SJCRH30 (cell line): ENCODE results near the gene LHFPL6. TPM values are rescaled to one million over a fixed set of nuclear protein-coding genes. Genes with fewer than 3 reads are reported as not detected.

ENCODE experiments used
- DNase-seq, 2 experiments: peaks; one replicate each; pipeline ENCODE4 v3.0.0-alpha.2; 2015 to 2020
- H3K27ac ChIP-seq: fragments of 250-450 bp; sonication (Bioruptor Pico); 2 replicates; pipeline ENCODE4 v1.5.1; 2020; ENCODE audit warnings: mild to moderate bottlenecking, moderate library complexity
- H3K27me3 ChIP-seq: fragments of 250-450 bp; sonication (Bioruptor Pico); 2 replicates; pipeline ENCODE4 v1.5.1; 2020; ENCODE audit warnings: mild to moderate bottlenecking, moderate library complexity
- H3K36me3 ChIP-seq: fragments of 250-450 bp; sonication (Bioruptor Pico); 2 replicates; pipeline ENCODE4 v1.5.1; 2020; ENCODE audit warnings: mild to moderate bottlenecking, moderate library complexity
- H3K4me1 ChIP-seq: fragments of 250-450 bp; sonication (Bioruptor Pico); 2 replicates; pipeline ENCODE4 v1.5.1; 2020; ENCODE audit warnings: mild to moderate bottlenecking, moderate library complexity
- H3K4me3 ChIP-seq: fragments of 250-450 bp; sonication (Bioruptor Pico); 2 replicates; pipeline ENCODE4 v1.5.1; 2020; ENCODE audit warnings: mild to moderate bottlenecking, moderate library complexity
- H3K9me3 ChIP-seq: fragments of 250-450 bp; sonication (Bioruptor Pico); replicated peaks from 2 replicates; pipeline ENCODE4 v1.5.1; 2020; ENCODE audit warnings: mild to moderate bottlenecking, moderate library complexity
- total RNA-seq: library from RNA; depleted of rRNA; stranded (reverse); fragments of >200 nt; shearing (Covaris generic); gene quantifications from 2 replicates; pipeline ENCODE4 v1.2.3, GENCODE V29; 2014

Gene LHFPL6
- total RNA-seq, 1 experiment from 2014 or later, result 35.6 TPM

DNA sequence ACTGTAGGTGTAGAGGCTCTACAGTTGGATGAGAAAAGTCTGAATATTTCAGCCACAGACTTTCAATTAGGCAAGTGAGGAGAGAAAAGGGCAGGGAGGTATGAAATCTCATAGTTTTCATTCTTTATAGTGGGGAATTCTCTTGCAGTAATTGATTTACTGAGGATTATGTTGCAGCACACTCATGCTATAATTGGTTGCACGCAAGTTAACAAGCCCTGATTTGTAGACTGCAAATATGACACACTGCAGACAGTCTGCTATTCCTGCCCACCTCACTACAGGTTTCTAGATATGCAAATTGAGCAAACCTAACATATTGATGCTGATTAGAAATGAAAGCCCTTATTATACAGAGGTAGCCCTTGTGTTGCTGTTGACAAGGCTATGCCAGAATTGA lies 139.4 kb downstream of the LHFPL6 start:
- Histone ChIP-seq H3K27ac (no peak overlapping the region), H3K4me3 (no peak overlapping the region), H3K9me3 (no peaks in the 10 kb centered on the region), H3K36me3 (no peaks in the 10 kb centered on the region), H3K4me1 (no peaks in the 10 kb centered on the region), H3K27me3 (no peaks in the 10 kb centered on the region)
- no peak for DNase-seq

DNA sequence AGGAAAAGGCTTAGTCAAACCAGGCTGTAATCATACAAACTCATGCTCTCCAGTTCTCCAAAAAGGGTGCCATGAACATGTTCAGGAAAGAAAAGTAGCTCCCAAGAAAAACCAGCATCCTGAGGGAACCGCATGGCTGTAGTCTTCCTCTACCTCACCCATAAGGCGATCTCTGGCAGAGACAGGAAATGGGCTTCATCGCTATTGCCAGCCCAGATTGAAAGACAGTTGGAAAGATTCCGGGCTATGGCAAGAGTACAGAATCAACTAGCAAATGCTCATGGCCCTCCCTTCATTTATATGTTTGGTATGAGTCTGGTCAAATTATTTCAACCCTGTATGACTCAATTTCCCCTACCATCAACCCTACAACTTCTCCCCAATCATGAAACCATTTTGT lies 140.1 kb downstream of the LHFPL6 start:
- Histone ChIP-seq H3K27ac (no peak overlapping the region), H3K27me3 (no peaks in the 10 kb centered on the region), H3K4me1 (no peaks in the 10 kb centered on the region), H3K4me3 (no peak overlapping the region), H3K9me3 (no peaks in the 10 kb centered on the region), H3K36me3 (no peaks in the 10 kb centered on the region)
- DNase-seq, result no peak

DNA sequence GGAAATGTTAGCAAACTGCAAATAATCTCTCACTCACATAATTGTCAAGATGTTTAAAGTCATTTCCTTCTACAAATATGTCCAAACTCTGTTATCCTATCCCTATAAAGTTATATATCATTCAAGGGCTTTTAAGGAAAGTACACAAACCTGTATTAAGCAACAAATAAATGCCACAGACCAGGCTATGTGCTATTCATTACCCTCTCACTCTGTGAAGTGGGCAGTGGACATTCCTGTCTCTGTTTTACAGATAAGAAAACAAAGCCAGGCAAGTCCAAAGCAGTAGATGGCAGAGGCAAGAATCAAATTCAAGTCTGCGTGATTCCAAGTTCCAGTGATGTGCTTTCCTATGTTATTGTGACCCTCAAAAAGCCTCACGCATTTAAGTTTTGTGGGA lies 140.6 kb downstream of the LHFPL6 start:
- Histone ChIP-seq H3K27me3 (no peaks in the 10 kb centered on the region), H3K4me1 (no peaks in the 10 kb centered on the region), H3K4me3 (no peak overlapping the region), H3K9me3 (no peaks in the 10 kb centered on the region), H3K27ac (no peak overlapping the region), H3K36me3 (no peaks in the 10 kb centered on the region)
- no peak for DNase-seq

DNA sequence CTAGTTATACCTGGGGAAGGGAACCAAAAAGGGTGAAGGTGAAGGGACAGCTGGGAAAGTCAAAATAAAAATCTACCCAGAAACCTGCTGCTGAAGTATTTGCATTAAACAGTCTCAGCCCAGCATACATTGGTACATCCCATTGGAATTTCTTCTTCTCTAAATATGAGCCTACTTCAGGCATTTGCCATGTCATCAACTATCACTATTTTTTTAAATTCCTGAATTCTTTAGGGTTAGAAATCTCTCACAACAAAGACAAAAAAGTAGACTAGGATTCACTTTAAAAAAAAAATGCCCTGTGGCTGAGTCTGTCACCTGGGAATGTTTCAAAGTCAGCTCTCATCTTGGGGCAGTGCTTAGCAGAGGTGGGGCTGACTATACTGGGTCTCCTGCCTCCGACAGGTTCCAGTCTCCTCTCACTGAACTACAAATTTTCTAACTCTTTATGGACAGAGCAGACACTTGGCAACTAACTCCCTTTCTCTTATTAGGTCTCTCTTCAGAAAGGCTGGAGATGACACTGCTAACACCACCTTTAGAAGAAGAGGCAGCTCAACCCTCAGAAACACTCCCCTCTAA lies 141.2 kb downstream of the LHFPL6 start:
- no peak overlapping the region for H3K27ac ChIP-seq
- no peak for DNase-seq
- no peaks in the 10 kb centered on the region for H3K9me3 ChIP-seq
- no peaks in the 10 kb centered on the region for H3K4me1 ChIP-seq
- H3K36me3 ChIP-seq, result no peaks in the 10 kb centered on the region
- no peak overlapping the region for H3K4me3 ChIP-seq
- H3K27me3 ChIP-seq, result no peaks in the 10 kb centered on the region

DNA sequence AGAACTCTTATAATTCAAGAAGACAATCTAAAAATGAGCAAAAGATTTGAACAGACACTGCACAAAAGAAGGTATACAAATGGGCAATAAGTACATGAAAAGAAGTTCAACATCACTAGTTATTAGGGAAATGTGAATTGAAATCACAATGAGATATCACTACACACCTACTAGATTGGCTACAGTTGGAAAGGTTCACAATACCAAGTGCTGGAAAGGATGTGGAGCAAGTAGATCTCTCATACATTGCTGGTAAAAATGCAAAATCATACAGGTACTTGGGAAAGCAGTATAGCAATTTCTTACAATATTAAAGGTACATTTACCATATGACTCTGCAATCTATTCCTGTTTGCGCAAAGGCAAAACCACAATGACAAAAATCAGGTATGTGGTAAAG lies 145.7 kb downstream of the LHFPL6 start:
- no peaks in the 10 kb centered on the region for H3K36me3 ChIP-seq
- no peaks in the 10 kb centered on the region for H3K9me3 ChIP-seq
- H3K4me3 ChIP-seq, result no peak overlapping the region
- no peaks in the 10 kb centered on the region for H3K27me3 ChIP-seq
- H3K27ac ChIP-seq, result no peak overlapping the region
- peaks cover 8% of the 10 kb centered on the region for H3K4me1 ChIP-seq
- DNase-seq, result no peak

DNA sequence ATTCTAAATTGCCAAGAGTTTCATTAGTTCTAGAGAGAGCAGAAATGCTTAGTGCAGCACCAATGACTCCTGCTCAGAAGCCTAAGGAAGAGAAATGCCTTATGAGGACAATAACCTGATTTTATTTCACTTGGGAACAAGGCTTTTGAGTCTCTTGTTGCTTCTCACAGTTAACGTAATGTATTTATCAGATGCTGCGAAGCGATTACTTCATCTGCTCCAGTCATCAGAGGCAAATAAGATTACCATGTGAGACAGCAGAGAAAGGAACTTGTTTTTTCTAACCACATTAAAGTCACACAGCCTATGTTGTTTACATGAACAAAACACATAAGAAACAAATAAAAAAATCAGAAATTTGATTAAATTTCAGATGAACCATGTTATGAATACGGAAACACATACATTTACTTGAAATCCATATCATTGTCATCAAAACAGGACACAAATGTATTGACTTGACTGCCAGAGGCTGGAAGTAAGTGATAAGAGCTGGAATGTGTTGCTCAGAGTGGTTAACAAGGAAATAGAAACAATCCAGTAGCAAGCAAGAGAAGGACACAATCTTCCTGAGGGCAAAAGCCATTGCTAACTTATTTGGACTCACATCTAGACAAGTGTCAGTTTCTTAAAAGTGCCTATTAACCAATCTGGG lies 147.3 kb downstream of the LHFPL6 start:
- no peak for DNase-seq
- peaks cover 21% of the 10 kb centered on the region for H3K4me1 ChIP-seq
- no peak overlapping the region for H3K27ac ChIP-seq

DNA sequence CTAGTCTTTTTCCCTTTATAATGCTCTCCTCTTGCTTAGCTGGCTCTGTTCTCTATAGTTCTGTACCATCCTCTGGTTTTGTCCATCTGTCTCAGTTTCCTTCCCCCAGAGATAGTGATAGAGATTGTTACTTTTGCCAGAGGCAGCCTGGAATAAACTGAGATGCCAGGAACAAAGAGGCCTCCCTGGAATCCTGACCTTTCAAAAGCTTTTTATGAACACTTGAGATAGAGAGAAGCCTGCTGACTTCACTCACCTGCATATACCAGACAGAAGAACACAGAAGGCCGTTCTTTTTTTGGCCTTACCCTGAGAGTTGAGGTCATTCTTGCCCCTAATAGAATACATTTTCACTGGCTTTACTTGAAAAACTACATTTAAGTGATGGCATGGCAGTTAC lies 150.2 kb downstream of the LHFPL6 start:
- Histone ChIP-seq H3K4me1 (peaks cover 28% of the 10 kb centered on the region), H3K9me3 (no peaks in the 10 kb centered on the region), H3K27ac (peak overlapping the region; percentile 58), H3K4me3 (no peak overlapping the region), H3K27me3 (no peaks in the 10 kb centered on the region), H3K36me3 (no peaks in the 10 kb centered on the region)
- no peak for DNase-seq

More for the DNA sequence above, 147.3 kb downstream of the LHFPL6 start:
- Histone ChIP-seq H3K4me3 (no peak overlapping the region), H3K36me3 (no peaks in the 10 kb centered on the region), H3K9me3 (no peaks in the 10 kb centered on the region), H3K27me3 (no peaks in the 10 kb centered on the region)

DNA sequence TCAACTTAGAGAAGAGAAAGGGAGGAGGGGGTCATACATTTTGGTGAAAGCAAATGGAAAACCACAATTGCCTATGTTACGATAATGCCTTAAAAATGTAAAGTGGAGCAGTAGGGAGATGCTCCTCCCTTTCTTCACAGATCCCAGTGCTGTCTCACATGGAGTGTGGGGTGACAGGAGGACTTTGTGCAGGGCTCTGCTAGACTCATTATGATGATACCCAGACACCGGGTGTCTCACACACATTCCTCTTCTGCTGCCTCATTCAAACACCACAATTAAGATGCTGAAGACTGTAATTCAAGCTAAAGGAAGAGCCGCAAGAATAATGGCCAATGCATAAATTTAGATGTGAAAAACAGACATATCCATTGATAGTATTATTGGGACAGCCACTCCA lies 150.6 kb downstream of the LHFPL6 start:
- H3K27ac ChIP-seq, result peak overlapping the region; percentile 58

DNA sequence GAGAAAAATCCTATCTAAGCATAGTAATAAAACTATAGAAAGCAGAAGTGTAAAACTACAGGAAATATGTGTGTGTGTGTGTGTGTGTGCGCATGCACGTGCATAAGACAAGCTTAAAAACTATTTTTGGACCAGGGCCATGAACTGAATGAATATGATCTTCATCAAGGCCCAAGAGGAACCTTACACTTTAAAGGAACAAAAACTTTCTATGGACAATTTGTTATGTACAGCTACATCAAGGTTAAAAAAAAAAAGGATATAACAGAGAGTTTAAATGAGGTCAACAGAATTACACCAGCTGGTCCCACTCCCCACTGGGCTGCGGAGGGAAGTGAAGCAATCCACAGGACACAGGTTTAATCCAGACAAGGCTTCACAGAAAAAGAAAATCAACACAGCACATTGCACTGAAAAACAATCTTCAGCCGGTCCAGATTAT lies 151.1 kb downstream of the LHFPL6 start:
- no peak overlapping the region for H3K4me3 ChIP-seq
- peaks cover 28% of the 10 kb centered on the region for H3K4me1 ChIP-seq
- H3K9me3 ChIP-seq, result no peaks in the 10 kb centered on the region
- no peaks in the 10 kb centered on the region for H3K27me3 ChIP-seq
- peak; percentile 49 to 76 for DNase-seq
- no peaks in the 10 kb centered on the region for H3K36me3 ChIP-seq
- H3K27ac ChIP-seq, result peak overlapping the region; percentile 58

More for the DNA sequence above, 150.6 kb downstream of the LHFPL6 start:
- H3K36me3 ChIP-seq, result no peaks in the 10 kb centered on the region
- no peaks in the 10 kb centered on the region for H3K27me3 ChIP-seq
- peak; percentile 13 to 41 for DNase-seq
- no peak overlapping the region for H3K4me3 ChIP-seq
- H3K9me3 ChIP-seq, result no peaks in the 10 kb centered on the region
- H3K4me1 ChIP-seq, result peaks cover 28% of the 10 kb centered on the region

DNA sequence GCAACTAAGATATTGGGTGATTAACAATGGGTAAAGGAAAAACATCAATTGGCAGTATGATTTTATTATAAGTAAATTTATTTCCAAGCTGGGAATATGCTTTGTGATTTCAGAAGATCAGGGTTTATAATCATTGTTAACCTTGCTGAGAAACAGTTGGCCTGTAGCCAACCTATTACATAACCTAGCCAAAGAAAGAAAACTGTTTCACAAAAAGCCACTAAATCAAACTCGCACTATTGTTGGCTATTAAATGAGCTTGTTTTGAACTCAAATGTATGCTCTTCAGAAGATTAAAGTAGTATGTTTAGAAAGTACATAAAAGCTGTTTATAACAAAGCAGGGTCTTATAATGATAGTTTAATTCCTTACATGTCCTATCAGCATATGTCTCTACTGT lies 151.7 kb downstream of the LHFPL6 start:
- Histone ChIP-seq H3K27ac (peak overlapping the region; percentile 58), H3K4me3 (no peak overlapping the region), H3K4me1 (peaks cover 28% of the 10 kb centered on the region), H3K27me3 (no peaks in the 10 kb centered on the region), H3K9me3 (no peaks in the 10 kb centered on the region), H3K36me3 (no peaks in the 10 kb centered on the region)
- DNase-seq, result peak in 1 of 2 experiments; percentile 42

DNA sequence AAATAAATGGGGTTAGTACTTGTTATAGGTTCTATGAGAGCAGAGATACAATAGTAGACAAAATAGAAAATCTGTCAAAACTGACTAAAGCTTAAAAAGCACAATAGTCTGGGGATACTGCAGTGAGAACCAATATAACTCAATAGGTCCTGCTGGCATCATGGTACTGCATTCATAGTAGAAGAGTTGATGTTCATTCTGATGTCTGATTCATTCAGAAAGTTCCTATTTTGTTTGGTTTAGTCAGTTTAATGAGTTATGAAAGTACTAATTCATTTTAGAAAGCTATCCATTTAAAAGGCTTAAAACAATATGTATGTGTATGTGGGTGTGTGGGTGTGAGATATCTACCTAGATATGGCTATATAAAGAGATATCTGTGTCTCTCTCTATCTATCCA lies 152.8 kb downstream of the LHFPL6 start:
- Histone ChIP-seq H3K36me3 (no peaks in the 10 kb centered on the region), H3K27me3 (no peaks in the 10 kb centered on the region), H3K4me3 (no peak overlapping the region), H3K27ac (no peak overlapping the region), H3K9me3 (no peaks in the 10 kb centered on the region), H3K4me1 (peaks cover 28% of the 10 kb centered on the region)
- no peak for DNase-seq

DNA sequence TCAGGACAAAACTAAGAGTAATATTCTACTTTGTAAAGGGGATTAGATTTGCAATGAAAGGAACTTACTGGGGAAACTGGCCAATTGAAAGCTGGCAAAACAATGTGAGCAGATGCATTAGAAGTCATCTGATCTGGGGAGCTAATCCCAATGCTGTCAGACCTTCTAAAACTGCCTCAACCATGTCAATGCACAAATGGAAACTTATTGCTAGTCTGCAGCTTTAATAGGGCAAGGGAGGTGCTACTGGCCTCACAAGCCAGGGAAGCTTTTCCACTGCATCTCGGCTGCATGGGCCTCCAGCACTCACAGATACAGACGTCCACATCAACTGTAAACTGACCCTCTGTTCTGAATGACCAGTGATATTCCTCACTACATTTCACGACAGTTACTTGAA lies 154.2 kb downstream of the LHFPL6 start:
- H3K9me3 ChIP-seq, result no peaks in the 10 kb centered on the region
- H3K27ac ChIP-seq, result no peak overlapping the region
- no peaks in the 10 kb centered on the region for H3K36me3 ChIP-seq
- peaks cover 28% of the 10 kb centered on the region for H3K4me1 ChIP-seq
- no peaks in the 10 kb centered on the region for H3K27me3 ChIP-seq
- DNase-seq, result peak; percentile 24 to 79
- H3K4me3 ChIP-seq, result no peak overlapping the region

DNA sequence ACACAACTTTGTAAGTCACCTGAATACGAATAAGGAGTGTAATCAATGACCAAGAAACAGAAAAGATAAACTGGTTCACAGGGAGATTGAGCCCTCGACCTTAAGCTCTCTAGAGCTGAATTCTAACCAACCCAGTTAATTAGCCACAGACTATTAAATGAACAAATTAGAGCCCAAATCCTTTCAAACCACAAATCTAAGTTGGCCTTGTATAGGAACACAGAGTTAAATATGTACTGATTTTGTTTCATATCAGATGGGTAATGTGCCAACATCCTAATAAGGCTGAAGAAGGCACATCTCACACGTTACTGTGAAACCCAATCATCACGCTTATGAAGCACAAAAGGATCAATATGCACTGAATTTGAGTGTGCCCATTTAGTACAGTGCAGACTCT lies 156.1 kb downstream of the LHFPL6 start:
- H3K27ac ChIP-seq, result no peak overlapping the region

DNA sequence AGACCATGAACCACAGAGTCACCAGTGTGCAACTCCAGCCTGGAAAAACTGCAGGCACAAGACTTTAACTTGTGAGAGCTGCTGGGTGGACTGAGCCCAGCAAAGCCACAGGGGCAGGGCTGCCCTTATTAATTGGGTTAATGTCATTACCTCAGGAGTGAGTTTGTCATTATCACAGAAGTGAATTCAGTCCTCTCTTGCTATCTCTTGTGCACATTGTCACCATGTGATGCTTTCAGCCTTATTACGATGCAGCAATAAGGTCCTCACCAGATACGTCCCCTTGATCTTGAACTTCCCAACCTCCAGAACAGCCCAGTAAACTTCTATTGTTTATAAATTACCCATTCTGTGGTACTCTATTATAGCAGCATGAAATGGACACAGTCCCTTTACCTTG lies 158.1 kb downstream of the LHFPL6 start:
- DNase-seq, result no peak
- H3K9me3 ChIP-seq, result no peaks in the 10 kb centered on the region
- H3K27me3 ChIP-seq, result no peaks in the 10 kb centered on the region
- H3K4me3 ChIP-seq, result no peak overlapping the region
- H3K36me3 ChIP-seq, result no peaks in the 10 kb centered on the region
- peaks cover 7% of the 10 kb centered on the region; the same call in 1 of the 2 replicates for H3K4me1 ChIP-seq
- H3K27ac ChIP-seq, result no peak overlapping the region

More for the DNA sequence above, 156.1 kb downstream of the LHFPL6 start:
- Histone ChIP-seq H3K27me3 (no peaks in the 10 kb centered on the region), H3K9me3 (no peaks in the 10 kb centered on the region), H3K36me3 (no peaks in the 10 kb centered on the region), H3K4me1 (peaks cover 18% of the 10 kb centered on the region), H3K4me3 (no peak overlapping the region)
- no peak for DNase-seq

DNA sequence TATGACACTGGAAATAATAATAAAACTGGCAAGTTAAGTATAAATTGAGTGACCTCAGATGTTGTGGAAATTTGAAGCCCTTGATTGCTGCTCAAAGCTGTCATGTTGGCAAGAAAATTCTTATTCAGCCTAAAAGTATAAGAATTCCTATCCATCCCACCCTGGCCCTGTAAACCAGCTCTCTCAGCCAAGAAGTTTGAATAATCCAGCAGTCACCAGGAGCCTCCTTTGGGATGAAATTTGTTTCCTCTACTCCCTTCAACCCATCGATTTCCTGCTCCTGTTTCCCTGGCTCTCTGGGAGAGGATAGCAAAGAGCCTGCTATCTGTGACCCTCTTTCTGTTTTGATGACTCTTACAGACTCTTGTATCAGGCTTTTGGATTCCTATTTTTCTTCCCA lies 169.3 kb downstream of the LHFPL6 start:
- Histone ChIP-seq H3K36me3 (no peaks in the 10 kb centered on the region), H3K27ac (no peak overlapping the region), H3K27me3 (no peaks in the 10 kb centered on the region), H3K4me3 (no peak overlapping the region), H3K9me3 (0 out of 2 replicates have a peak, but pooled peaks cover 2% of the 10 kb centered on the region), H3K4me1 (no peaks in the 10 kb centered on the region)
- no peak for DNase-seq

DNA sequence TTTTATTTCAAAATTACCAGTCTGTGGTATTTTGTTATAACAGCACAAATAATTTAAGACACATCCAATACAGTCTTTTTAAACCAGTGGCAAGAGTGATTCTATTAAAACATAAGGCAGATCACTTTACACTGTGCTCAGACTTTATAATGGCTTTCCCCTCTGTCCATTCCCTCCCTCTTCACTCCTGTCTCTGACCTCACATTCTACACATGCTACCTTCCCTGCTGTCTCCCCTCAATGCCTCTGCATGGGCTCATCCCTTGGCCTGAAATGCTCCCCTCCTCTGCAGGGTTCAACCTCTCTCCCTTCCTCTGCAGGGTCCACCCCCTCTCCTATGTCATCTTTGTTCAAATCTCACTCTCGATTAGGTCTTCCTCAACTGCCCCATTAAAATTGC lies 170.8 kb downstream of the LHFPL6 start:
- H3K9me3 ChIP-seq, result 0 out of 2 replicates have a peak, but pooled peaks cover 2% of the 10 kb centered on the region
- no peaks in the 10 kb centered on the region for H3K4me1 ChIP-seq
- no peaks in the 10 kb centered on the region for H3K36me3 ChIP-seq
- H3K4me3 ChIP-seq, result no peak overlapping the region
- DNase-seq, result no peak
- no peaks in the 10 kb centered on the region for H3K27me3 ChIP-seq
- H3K27ac ChIP-seq, result no peak overlapping the region
